ENCODE measurements around the gene RELN. TPM values are rescaled to one million over a fixed set of nuclear protein-coding genes. Genes with fewer than 3 reads are reported as not detected.

Gene RELN
- total RNA-seq, 1 experiment from 2014 or later, result 59.0 TPM

Other genes starting within 250 kb of the RELN start
- gene ORC5, start 218.4 kb upstream of the RELN start, total RNA-seq (2014; rRNA removed; shearing (Covaris generic)), result 55.5 and 77.1 TPM in 2 replicates

Measured in SJCRH30 (cell line).